IPS-NIHi11 (cell line): ENCODE data around the gene CTBP1.
"Not testable (repeated sequence)": the region's sequence is repeated elsewhere in the genome, so short reads cannot be mapped to it uniquely, and the experiment has no call there.

Source experiments
- DNase-seq: peaks from one replicate; pipeline ENCODE4 v3.0.0; 2012; ENCODE audit warnings: mixed read lengths, low spot score

The CTBP1 gene

DNA sequence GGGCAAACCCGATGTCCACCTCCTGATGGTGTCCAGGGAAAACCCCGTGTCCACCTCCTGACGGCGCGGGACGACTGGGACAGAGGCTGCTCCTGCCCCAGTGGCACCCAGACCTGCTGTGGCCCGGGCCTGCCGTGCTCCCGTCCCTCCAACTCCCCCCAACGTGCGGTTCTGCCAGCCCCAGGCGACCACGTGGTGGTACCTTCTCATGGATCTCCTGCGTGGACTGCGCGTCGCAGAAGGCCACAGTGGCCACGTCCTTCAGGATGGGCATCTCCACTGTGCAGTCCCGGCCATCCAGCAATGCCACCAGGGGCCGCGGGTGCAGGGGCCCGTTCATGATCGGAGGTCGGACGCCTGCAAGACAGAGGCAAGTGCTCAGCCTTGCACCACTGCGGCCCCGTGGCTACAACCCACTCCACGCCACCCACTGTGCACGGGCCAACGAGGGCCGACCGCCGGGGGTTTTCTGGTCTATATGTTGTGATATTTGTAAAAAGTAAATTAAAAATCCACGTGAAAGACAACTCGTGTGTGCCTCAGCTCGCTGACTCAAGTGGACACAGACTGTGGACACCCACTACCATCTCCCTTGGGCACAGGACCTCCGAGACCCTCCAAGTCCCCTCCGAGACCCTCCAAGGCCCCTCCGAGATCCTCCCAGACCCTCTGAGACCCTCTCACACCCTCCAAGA, 10.8 kb downstream of the CTBP1 start:
- DNase-seq = peak; percentile 7

DNA sequence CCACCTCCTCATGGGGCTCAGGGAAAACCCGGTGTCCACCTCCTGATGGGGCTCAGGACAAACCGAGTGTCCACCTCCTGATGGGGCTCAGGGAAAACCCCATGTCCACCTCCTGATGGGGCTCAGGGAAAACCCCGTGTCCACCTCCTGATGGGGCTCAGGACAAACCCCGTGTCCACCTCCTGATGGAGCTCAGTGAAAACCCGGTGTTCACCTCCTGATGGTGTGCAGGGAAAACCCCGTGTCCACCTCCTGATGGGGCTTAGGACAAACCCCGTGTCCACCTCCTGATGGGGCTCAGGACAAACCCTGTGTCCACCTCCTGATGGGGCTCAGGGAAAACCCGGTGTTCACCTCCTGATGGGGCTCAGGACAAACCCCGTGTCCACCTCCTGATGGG, 11.7 kb downstream of the CTBP1 start:
- DNase-seq = not testable (repeated sequence)

DNA sequence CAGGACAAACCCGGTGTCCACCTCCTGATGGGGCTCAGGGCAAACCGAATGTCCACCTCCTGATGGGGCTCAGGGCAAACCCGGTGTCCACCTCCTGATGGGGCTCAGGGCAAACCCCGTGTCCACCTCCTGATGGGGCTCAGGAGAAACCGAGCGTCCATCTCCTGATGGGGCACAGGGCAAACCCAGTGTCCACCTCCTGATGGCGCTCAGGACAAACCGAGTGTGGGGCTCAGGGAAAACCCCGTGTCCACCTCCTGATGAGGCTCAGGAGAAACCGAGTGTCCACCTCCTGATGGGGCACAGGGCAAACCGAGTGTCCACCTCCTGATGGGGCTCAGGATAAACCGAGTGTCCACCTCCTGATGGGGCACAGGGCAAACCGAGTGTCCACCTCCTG, 12.1 kb downstream of the CTBP1 start:
- DNase-seq = not testable (repeated sequence)

DNA sequence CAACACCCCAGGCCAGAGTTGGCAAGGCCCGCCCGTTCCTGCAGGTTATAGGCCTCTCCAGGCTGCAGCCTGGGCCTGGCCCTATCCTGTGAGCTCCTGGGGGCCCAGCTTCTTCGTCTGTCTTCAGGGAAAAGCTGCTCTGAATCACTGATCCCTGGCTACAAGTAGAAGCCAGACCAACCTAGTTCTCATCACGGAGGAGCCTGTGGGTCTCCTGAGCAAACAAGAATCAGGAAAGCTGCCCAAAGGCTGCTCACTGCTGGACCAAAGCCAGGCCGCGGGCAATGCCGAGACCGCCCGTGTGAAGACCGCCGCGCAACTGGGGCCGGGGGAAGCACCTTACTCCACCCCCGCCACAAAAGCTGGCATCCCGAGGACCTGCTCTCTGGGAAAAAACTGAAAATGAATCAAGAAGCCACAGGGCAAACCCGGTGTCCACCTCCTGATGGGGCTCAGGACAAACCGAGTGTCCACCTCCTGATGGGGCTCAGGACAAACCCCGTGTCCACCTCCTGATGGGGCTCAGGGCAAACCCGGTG, 12.8 kb downstream of the CTBP1 start:
- peak; percentile 12 for DNase-seq

DNA sequence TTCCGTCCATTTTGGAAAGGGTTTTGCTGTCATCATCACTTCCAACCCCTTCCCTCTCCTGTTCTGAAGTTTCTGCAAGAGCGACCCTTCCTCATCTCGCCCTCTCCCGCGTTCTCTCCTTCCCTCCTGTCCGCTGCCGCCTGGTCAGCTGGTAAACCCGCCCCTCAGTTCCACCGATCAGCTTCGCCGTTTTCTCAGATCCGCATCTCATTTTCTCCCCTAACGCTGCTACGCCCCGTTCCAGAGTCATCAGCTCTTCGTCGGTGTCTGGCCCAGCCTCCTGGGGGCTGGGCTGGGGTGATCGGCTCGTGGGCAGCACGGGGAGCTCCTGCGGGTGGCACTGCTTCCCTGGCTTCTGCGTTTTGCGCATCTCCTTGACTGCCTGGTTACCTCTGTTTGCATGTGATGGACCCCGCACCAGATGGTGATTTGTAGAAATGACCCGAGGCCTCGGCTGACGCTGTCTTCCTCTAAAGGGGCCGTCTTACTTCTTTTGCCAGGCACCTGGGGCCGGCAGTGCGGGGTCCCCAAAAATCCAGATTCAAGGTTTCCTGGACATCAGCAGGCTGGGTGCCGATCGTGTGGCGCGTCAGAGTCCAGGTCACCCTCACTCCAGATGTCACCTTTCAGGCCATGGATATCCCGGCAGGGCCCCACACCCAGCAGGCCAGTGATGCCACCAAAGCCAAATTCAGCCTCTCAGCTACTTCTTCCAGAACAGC, 13.4 kb downstream of the CTBP1 start:
- DNase-seq = peak; percentile 11

DNA sequence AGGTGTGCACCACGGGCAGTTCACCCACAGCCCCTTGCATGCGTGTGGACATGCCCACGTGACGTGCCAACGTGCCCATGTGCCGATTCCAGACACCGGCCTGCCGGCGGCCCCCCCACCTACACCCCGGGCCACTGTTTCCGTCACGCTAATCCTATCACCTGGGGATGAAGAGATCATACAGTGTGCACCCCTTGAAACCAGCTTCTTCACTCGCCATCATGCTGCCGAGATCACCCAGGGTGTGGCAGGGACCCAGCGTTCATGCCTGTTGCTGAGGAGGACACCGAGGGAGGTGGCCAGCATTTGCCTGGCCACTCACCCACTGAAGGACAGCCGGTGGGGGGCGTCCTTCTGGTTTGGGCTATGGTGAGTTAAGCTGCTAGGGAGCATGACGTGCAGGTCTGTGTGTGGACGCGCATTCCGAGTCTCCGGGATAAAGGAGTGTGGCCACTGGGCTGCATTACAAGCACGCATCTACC, 14.1 kb downstream of the CTBP1 start:
- peak; percentile 30 for DNase-seq

DNA sequence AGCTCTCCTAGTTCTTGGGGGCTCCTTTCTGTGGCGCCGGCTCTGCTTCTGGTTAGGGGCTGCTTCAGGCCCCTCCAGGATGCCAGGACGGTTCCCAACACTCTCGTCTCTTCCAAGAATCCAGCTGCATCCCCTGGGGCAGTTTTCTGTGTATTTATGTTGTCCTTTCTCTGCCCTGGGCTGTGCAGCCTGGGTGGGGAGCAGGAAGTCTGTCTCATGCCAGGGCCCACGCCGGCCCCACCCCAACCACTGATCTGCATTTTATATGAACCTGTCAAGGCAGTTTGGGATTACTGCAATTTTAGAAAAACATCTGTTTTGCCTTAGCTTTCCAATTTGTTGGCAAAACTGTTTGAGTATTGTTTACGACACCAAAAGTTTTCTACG, 14.6 kb downstream of the CTBP1 start:
- DNase-seq = peak; percentile 19

DNA sequence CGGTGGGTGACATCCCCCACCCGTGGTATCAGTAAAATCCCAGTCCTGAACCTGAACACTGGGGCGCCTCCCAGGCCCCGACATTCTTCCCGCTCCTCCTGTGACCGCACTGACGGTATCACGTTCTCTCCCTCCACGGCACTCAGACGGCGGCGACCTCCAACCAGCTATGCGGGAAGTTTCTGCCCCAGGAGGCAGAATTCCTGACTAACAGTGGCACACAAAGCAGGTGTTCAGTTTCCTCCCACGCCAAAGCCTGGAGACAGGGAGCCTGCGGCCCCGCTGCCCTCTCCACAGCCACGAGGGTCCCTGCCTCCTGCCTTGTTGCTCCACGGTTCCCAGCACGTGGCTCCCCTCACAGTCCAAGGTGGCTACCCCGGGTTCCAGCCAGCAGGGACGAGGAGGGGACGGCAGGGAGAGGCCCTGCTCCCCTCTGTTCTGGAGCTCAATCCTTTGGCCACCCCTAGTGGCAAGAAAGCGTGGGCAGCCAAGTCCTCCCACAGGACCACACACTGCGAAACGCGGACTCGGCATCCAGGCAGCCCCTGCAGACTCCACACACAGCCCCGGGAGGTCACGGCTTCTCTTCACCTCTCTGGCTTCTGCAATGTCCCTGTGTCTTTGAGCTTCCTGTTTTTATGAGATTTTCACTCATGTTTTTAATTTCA, 15.2 kb downstream of the CTBP1 start:
- no peak for DNase-seq

DNA sequence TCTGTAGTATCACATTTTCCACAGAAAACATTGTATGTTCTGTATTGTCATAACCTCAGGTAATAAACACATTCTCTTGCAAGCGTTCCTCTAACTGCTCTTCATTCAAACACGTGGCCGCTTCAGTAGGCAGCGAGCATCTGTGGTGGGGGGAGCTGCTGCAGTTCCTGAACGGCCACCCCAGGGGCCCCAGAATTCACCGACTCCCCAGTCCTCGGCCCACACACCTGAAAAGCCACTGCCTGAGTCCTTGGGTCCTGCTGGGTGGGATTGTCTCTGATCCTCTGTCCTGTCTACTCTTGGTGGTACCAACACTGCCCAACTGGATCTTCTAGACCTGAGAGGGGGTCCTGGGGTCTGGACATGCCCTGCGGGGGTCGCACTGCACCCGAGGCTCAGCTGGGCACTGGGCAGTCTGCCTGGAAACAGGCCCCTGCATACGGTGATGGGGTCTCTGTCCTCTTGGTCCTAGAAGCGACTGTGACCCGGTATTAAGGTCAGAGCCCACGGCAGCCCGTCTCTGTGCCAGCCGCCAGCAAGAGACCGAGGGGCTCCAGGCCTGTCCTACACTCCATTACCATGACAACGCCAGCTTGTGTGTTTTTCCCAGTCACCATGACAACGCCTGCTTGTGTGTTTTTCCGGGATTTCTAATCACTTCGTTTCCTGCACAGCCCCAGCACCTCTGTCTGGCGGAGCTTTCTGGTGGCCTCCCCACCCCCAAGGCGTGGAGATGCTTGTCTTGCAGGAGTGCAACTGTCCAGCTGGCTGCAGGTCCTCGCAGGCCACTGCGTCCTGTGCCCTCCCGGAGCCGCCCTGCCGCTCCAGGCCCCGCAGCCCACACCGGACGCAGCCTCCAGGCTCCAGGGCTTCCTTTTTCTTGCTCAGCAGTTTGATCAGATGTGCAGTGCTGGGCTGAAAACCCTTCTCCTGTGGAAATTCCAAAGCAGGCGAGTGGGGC, 16.0 kb downstream of the CTBP1 start:
- no peak for DNase-seq

DNA sequence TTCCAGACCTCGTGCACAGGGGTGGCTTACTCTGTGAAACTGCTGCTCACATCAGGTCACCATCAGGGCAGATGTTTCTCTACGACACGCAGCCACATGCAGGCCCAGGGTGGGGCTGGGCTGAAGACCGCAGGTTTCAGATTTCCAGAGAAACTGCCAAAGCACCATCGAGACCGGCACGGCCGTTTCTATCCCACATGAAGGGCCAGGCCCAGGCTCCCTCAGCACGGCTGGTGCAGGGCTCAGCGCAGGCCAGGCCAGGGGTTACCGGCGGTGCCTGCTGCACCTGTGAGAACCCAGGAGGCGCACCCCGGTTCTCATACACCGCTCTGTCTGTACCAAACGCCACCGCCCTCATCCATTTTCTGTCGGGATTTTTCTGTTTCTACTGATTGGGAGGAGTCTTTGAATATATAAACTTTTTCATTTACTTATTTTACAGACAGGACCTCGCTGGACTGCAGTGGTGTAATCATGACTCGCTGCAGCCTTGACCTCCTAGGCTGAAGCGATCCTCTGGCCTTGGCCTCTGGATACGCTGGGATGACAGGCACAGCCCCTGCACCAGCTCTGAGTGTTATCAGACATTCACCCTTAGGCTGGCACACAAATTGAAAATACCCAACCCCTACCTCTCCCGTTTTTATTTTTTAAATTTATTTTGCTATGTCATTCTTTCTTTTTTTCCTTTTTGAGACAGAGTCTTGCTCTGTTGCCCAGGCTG, 17.1 kb downstream of the CTBP1 start:
- DNase-seq = no peak

DNA sequence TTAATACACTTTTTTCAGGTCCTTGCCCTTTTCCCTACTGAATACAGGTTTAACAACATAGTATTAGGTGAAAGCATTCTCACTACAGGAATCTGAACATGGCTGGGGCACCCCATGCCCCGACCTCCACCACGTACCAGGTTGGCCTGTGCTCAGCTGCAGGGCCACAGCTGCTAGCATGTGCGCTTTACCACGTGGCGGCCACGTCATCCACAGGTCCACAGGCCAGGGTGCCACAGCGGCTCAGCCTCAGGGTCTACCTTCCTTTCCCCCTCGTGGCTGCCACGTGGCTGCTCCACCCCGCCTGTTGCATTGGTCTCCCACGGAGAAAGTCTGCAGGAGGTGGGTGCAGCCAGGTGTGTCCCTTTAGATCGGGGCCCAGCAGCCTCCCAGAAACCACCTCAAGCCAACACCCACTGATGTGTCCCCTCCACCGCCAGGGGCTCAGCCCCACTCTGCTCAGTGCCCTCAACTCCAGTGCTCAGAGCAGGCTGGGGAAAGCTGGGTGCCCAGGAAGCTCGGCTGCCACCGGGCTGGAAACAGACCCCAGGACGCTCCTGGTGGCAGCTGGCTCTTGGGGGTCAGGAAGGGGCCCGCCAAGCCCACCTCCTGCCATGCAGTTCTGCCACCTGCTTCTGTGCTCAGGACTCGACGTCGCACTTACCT, 17.8 kb downstream of the CTBP1 start:
- DNase-seq = no peak

DNA sequence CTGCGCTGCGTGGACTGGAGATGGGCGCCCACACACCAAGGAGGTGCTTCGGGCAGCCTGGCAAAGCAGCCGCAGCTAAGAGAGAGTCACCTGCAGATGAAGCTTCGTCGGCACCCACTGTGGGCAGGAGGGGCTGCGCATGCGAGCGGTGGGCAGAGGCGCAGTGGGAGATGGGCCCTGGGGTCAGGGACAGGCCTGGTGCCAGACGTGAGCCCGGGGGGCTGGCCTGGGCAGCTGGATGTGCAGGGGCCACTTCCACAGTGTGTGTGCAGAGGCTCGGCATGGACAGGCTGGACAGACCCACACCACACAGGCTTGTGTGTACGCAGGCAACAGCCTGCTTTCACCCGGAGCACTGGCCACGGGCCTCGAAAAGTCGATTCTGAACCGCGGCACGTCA, 18.6 kb downstream of the CTBP1 start:
- DNase-seq = no peak

DNA sequence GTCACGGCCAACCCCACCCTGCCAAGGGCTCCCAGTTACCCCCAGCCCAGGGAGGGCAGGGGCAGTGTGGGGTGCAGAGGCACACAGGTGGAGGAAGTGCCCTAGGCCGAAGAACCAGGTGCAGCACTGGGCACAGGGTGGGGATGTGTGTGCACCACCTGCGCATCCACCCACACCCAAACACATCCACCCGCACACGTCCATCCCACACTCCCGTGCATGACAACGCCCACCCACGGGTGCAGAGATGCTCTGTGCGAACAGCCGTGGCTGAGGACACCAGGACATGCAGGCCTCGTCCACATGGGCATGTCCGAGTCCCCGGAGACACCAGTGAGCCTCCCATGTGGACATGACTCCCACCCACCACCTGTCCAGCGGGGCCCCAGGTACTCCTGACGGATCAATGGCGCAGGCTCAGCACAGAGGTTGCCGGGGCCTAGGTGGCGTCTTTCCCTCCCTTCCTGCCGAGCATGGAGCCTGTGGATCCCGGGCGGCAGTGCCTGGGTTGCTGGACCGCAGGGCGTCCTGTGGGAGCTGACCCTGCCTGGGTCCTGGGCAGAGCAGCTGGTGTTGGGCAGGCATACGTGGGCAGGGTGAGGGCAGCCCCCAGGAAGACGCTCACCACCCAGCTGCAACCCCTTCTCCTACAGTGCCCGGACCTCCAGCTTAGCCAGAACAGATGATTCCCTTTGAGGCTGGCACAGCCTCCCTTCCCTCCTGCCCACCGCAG, 19.6 kb downstream of the CTBP1 start:
- no peak for DNase-seq

DNA sequence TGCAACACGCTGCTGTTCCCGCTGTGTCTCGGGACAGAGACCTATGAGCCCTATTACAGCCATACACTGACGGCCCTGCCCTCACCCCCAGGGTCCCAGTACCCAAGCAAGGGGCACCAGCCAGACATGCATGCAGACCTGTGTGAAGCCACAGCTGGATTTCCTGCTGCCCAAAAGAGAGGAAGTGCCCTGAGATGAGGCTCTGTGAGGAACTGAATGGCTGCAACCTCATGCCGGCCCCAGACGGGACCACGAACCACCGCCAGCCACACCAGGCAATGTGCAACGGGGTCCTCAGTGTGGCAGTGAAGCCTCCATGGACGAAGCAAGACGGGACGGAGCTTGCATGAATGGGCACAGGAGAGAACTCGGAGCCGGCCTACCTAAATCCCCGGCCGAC, 21.1 kb downstream of the CTBP1 start:
- no peak for DNase-seq

DNA sequence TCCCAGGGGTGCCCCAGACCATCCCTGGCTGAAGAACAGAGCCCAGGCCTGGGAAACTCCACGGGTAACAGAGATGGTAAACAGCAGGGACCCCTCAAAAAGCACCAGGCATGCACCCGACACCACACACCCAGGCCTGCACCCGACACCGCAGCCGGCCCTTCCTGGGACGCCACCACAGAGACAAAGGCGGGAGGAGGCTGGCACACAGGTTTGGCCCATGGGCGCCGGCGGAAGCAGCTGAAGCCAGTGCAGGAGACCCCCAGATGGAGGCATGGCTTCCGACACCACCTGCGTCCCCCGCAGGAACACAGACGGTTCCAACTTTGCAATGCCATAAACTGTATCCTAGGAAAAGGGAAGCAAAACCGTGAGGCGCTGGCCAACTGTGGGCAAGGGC, 22.3 kb downstream of the CTBP1 start:
- no peak for DNase-seq

DNA sequence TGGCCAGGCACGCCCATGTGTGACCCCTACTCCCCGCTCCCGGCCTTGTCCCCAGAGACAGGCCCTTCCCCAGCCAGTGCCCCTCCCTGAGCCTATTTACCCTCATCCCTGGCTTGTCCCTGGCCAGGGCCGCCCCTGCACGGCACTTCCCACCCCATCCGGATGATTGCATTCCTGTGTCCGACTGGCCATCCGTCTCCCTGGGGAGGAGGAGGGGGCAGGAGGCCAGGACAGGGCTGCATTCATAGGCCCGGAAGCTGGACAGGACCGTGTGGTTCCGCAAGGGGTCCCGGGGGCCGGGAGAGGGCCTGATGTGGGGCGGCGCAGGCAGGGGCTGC, 22.8 kb downstream of the CTBP1 start:
- DNase-seq = no peak

DNA sequence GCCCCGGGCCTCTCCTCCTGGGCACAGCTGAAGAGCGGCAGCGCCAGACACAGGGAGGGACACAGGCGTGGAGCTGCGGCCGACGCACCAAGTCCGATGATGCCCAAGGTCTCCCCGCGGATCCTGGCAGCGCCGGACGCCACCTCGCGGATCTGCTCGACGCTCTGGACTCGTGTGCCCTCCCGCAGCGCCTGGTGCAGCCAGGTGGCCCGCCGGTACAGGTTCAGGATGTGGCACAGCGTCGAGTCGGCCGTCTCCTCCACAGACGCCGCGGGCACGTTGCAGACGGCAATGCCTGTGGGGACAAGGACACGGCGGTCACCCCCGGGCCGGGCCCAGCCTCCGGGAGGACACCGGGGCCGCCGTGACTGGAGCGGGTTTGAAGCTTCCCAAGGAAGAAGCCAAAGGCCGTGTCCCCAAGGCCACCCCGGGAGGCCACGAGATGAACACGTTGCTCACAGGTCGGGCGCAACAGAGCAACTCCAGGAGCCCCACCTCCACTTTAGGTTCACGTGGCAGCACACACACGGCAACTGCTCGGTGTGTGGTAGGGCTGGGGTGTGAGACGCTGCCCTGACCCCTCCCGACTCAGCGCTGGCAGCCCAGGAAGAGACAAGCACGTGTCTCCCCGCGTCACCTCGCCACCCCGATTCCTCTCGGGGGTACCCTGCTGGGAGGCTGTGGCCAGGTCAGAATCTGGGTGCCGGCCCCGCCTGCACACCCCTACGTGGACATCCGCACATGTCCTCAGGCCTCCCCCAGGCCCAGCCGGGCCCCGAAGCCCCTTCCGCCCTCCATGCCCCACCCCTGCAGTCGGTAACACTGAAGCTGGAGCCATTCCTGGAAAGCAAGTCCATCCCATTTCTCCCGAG, 23.4 kb downstream of the CTBP1 start:
- DNase-seq = no peak

DNA sequence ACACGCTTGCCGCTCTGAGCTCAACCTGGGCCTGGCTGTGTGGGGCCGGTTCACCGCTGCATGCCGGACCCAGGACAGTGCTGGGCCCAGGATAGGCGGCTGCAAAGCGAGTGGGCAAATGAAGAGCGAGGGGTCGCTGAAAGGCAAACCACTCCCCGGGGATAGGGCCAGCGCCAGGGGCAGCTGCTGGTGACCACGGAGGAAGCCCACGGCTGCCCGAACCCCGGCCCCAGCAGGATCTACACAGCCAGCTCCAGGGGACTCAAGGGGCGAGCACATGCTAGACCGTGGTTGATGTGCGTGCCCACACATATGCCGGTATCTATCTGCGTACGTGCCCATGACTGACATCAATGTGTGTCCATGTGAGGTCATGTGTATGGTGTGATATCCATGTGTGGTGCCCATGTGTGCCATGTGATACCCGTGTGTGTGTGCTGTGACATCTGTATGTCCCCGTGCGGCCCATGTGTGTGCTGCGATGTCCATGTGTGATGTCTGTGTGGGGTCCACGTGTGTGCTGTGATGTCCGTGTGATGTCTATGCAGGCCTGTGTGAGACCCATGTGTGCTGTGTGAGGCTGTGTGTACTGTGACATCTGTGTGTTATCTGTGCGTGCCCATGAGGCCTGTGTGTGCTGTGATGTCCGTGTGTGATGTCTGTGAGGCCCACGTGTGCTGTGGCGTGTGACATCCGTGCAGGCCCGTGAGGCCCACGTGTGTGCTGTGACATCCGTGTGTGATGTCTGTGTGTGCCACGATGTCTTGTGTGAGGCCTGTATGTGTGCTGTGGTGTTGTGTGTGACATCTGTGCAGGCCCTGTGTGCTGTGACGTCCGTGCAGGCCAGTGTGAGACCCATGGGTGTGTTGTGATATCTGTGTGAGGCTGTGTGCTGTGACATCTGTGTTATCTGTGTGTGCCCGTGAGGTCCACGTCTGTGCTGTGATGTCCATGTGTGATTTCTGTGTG, 24.8 kb downstream of the CTBP1 start:
- no peak for DNase-seq
